Activated CD8-positive, alpha-beta memory T cell treated with anti-CD3 and anti-CD28 coated beads for 4 hours (primary cell): Measurements from ENCODE around the gene MRPL48.
A peak's percentile ranks its signal among the peaks of the same experiment; 100 is the strongest.
"Not testable (repeated sequence)": the region's sequence is repeated elsewhere in the genome, so short reads cannot be mapped to it uniquely, and the experiment has no call there.

Experiments
- DNase-seq, 2 donors: peaks; one replicate each; pipeline ENCODE4 v3.0.0-alpha.2; 2020; ENCODE audit warnings: low read depth in 2 of 2

Gene MRPL48

DNA sequence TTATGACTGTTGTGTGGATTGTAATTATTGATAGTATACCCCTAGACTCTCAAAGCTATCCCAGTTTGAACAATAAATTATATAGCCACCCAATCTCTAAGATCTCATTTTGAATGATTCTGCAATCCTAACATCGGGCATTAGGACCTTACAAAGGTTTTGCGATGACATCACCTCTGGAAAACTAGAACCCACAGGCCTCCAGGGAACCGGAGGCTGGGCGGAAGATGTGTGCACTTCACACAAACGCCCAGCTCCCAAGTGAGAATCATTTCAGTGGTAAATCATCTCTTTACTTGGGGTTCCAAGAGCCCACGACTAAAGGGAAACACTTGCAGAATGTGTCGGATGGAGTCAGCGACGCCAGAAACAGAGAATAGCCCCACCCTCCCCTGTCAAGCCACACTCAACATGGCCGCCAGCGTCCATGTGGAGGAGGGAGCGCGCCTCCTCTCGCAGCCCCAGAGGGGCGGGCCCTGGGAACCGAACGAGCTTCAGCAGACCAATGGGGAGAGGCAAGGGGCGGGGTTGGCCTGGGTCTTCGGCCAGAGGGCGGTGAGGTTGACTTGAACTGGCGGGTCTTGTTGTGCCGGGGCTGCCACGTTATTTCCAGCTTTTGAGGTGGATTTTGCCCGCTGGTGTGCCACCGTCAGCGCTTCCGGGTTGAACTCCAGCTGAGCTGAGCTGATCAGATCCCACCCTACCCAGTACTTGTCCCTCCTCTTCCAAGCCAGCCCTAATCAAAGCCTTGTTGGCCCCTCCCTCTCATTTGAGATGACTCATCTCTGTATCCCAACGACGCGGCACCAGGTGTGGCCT is 8.4 kb upstream of the MRPL48 start:
- DNase-seq = peak; percentile 94 to 95

GRCh38 chr11:73781303-73781702 is 6.4 kb upstream of the MRPL48 start:
- no peak for DNase-seq

GRCh38 chr11:73783483-73784020 is 4.1 kb upstream of the MRPL48 start:
- DNase-seq = no peak

GRCh38 chr11:73784080-73784634 is 3.5 kb upstream of the MRPL48 start:
- no peak for DNase-seq

GRCh38 chr11:73784734-73785133 is 2.9 kb upstream of the MRPL48 start:
- no peak for DNase-seq

DNA sequence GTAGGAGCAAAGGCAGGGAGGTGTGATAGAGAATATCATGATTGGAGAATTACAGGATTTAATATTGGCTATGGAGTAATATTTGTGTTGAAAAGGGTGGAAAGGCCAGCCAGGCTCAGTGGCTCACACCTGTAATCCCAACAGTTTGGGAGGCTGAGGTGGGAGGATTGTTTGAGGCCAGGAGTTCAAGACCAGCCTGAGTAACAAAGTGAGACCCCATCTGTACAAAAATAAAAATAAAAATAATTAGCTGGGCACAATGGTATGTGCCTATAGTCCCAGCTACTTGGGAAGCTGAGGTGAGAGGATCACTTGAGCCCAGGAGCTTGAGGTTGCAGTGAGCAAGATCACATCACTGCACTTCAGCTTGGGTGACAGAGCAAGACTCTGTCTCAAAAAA is 2.2 kb upstream of the MRPL48 start:
- not testable (repeated sequence) for DNase-seq

GRCh38 chr11:73787051-73787642 is 527 bp upstream of the MRPL48 start:
- no peak for DNase-seq

GRCh38 chr11:73789279-73789670 is 1.6 kb downstream of the MRPL48 start:
- DNase-seq = no peak

DNA sequence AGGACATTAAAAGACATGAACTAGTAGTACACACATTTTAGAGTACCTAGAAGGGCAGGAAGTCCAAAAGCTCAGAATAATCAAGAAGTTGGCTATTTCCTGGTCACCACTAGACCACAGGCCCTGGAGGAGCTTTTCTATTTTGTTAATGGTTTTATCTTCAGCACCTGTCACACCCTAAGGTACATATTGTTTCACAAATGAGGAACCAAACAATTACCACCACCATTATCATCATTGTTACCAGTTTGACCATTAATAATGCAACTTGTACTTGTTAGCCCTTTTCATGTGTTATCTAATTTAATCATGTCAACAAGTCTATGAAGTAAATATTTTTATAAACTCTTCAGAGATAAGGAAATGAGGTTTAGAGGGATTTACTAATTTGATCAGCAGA is 4.9 kb downstream of the MRPL48 start:
- no peak for DNase-seq

DNA sequence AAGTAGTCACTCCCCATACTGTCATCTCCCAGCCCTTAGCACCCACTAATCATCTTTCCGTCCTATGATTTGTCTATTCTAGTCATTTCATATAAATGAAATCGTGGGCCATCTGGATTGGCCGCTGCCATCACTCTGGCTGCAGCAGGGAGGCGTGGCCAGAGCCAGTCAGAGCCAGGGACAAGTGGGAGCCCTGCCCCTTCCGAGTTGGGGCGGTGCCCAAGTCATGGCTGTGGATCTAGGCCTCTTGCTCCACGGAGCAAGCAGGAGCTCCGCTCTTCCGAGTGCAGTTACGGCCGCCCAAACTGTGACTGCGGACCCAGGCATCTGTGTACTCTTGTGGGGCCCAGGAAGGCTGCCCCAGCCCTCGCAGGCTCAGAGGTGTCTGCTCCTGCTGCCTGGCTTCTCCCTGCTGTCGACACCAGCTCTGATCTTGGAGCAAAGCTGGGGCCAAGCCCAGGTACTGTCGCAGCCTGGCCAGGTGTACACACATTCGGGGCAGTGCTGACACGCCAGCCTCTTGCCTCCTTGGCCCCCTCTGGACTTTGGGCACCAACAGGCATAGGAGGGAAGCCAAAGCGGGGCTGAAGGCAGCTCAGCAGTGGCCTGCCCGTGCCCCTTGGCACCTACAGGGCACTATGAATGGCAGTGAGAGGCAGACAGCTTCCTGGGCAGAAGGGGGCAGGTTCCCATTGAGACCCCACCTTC is 8.4 kb downstream of the MRPL48 start:
- DNase-seq = no peak

- no peak for DNase-seq
These were observed 9.8 kb downstream of the MRPL48 start for GRCh38 chr11:73797457-73797856.

- DNase-seq = no peak
These were observed 12.7 kb downstream of the MRPL48 start for GRCh38 chr11:73800276-73800806.

DNA sequence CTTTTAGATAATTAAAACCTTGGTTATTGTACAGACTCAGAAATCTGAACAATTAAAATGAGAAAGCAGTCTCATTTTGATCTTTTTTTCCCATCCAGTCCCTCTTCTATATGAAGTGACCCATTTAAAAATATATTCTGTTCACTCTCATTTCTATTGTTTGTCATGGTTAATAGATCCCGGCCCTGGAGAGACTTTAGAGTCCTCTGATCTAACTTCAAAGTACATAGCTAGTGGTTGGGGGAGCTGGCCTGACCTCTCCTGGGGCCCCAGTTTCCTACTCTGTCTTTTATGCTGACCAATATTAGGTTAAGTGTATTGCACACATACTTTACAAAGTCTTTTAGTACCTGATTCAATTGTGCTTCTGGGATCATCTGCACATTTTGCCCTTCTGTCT is 13.5 kb downstream of the MRPL48 start:
- DNase-seq = no peak

GRCh38 chr11:73804712-73805111 is 17.0 kb downstream of the MRPL48 start:
- DNase-seq = no peak

GRCh38 chr11:73808052-73808451 is 20.4 kb downstream of the MRPL48 start:
- DNase-seq = no peak

GRCh38 chr11:73810637-73811036 is 23.0 kb downstream of the MRPL48 start:
- no peak for DNase-seq

- DNase-seq = no peak
These were observed 24.6 kb downstream of the MRPL48 start for GRCh38 chr11:73812234-73812633.

- DNase-seq = no peak
These were observed 27.1 kb downstream of the MRPL48 start for GRCh38 chr11:73814812-73815211.

GRCh38 chr11:73818846-73819245 is 31.2 kb downstream of the MRPL48 start:
- DNase-seq = no peak

DNA sequence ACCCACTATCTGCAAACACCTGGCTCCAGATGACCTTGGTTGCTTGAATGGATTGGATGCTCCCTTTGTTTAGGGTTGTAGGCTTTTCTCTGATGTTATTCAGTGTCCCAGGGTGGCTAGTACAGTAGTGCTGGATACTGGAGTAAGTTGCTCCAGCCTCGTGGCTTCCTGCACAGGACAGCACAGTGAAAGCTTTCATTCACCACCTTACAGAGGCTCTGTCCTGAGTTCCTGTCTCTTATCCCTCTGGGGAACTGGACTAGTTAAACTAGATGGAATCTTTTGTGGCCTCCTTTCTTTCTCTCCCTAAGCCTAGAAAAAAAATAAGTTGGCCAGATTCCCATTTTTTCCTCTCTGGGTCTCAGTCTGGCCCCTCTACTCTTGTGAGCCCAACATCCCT is 42.6 kb downstream of the MRPL48 start:
- DNase-seq = no peak

DNA sequence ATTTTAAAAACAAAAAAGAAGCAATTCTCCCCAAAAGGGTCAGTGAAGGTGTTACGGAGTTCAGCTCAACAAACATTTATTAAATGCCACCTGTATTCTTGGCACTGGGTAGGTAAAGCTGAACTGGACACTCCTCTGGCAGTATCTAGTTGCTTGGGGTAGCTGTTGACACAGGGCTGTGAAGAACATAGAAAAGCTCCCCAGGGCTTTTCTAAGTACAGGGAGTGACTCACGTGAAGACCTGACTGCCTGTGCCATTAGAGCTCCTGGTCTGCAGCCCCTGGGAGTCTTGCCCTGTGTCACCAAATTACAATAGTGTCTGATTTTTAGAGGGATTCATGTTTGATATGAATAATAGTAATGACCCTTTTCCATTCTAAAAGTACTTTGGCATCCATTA is 45.4 kb downstream of the MRPL48 start:
- no peak for DNase-seq
